Measurements from ENCODE around the gene C12orf76. TPM values are rescaled to one million over a fixed set of nuclear protein-coding genes. Genes with fewer than 3 reads are reported as not detected.

C12orf76 gene
- total and polyA plus RNA-seq, 9 of the 15 experiments (the other 6 are each of a cell fraction or from before 2014, with no cell fraction given) = 6.3 to 38.6 (median 12.3) TPM

DNA sequence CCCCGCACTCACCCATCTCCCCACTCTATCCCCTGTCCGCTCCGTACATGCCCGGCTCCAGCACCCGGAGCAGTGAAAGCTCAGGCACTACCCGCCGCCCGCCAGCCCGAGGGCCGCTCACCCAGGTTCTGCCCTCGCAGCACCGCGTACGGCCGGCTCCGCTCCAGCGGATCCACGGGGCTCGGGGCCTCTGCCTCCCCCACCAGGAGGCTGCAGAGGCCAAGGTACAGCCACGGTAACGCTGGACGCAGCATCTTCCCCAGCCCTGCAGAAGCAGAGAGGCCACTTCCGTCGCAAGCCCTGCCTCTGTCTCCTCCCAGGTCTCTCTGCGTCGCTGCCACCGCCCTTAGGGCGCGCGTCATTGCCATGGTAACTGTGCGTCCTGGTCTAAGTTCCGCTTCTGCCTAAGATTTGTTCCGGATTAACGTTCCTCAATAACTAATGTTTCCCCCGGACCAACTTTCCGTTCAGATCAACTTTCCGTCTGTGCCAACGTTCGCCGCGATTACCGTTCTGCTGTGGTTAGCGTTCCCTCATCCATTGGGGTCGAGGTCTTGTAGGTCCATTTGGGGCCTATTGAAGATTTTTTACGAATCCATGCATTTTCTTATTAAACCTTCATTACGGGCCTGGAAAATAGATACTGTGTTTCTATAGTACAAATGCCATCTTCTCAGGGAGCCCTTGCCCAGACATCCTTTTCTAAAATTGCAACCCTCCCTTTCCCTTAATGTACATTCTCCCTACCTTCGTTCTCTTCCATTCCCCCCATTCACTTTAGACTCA lies at the start of gene C12orf76 (continued):
- TF ChIP-seq, protein P1, sequence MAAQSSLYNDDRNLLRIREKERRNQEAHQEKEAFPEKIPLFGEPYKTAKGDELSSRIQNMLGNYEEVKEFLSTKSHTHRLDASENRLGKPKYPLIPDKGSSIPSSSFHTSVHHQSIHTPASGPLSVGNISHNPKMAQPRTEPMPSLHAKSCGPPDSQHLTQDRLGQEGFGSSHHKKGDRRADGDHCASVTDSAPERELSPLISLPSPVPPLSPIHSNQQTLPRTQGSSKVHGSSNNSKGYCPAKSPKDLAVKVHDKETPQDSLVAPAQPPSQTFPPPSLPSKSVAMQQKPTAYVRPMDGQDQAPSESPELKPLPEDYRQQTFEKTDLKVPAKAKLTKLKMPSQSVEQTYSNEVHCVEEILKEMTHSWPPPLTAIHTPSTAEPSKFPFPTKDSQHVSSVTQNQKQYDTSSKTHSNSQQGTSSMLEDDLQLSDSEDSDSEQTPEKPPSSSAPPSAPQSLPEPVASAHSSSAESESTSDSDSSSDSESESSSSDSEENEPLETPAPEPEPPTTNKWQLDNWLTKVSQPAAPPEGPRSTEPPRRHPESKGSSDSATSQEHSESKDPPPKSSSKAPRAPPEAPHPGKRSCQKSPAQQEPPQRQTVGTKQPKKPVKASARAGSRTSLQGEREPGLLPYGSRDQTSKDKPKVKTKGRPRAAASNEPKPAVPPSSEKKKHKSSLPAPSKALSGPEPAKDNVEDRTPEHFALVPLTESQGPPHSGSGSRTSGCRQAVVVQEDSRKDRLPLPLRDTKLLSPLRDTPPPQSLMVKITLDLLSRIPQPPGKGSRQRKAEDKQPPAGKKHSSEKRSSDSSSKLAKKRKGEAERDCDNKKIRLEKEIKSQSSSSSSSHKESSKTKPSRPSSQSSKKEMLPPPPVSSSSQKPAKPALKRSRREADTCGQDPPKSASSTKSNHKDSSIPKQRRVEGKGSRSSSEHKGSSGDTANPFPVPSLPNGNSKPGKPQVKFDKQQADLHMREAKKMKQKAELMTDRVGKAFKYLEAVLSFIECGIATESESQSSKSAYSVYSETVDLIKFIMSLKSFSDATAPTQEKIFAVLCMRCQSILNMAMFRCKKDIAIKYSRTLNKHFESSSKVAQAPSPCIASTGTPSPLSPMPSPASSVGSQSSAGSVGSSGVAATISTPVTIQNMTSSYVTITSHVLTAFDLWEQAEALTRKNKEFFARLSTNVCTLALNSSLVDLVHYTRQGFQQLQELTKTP (IDR thresholded peaks at IDR 0.05; ENCODE audit: low read depth in 1 of 2, partially characterized antibody in 2 of 2) = peak in 1 of 2 experiments; percentile 89
- TF ChIP-seq NFRKB (IDR thresholded peaks at IDR 0.05; ENCODE audit: low read depth) (peak; percentile 81), TBP (optimal IDR thresholded peaks at IDR 0.05; ENCODE audit: low read depth, low read length) (peak; percentile 55), ZNF184 (CRISPR knock-in tag; IDR thresholded peaks at IDR 0.05) (no peak), SP2 (IDR thresholded peaks at IDR 0.05; ENCODE audit: extremely low read depth, low read depth, low read length, poor library complexity, severe bottlenecking) (no peak), ZNF165 (CRISPR knock-in tag; IDR thresholded peaks at IDR 0.05; ENCODE audit: borderline replicate concordance) (no peak), RBBP5 (IDR thresholded peaks at IDR 0.05; ENCODE audit: borderline replicate concordance, insufficient read depth, low read length, poor library complexity, severe bottlenecking) (peak; percentile 71), ARHGAP35 (IDR thresholded peaks at IDR 0.05; ENCODE audit: partially characterized antibody) (no peak), ZNF133 (CRISPR knock-in tag; IDR thresholded peaks at IDR 0.05) (no peak), LEF1 (IDR thresholded peaks at IDR 0.05) (peak; percentile 62; the same call in 1 of the 2 replicates)
- TF ChIP-seq, protein P2, sequence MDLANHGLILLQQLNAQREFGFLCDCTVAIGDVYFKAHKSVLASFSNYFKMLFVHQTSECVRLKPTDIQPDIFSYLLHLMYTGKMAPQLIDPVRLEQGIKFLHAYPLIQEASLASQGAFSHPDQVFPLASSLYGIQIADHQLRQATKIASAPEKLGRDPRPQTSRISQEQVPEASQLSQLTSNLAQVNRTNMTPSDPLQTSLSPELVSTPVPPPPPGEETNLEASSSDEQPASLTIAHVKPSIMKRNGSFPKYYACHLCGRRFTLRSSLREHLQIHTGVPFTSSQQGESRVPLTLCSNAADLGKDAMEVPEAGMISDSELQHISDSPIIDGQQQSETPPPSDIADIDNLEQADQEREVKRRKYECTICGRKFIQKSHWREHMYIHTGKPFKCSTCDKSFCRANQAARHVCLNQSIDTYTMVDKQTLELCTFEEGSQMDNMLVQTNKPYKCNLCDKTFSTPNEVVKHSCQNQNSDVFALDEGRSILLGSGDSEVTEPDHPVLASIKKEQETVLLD (IDR thresholded peaks at IDR 0.05) = peak; percentile 84; the same call in 1 of the 2 replicates
- TF ChIP-seq, protein P3, sequence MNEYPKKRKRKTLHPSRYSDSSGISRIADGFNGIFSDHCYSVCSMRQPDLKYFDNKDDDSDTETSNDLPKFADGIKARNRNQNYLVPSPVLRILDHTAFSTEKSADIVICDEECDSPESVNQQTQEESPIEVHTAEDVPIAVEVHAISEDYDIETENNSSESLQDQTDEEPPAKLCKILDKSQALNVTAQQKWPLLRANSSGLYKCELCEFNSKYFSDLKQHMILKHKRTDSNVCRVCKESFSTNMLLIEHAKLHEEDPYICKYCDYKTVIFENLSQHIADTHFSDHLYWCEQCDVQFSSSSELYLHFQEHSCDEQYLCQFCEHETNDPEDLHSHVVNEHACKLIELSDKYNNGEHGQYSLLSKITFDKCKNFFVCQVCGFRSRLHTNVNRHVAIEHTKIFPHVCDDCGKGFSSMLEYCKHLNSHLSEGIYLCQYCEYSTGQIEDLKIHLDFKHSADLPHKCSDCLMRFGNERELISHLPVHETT (CRISPR knock-in tag; conservative IDR thresholded peaks at IDR 0.05 in 1 of 2, IDR thresholded peaks at IDR 0.05 in 1 of 2) = peak in 1 of 2 experiments; percentile 80; a peak in 1 of 4 replicates
- TF ChIP-seq, protein P4, sequence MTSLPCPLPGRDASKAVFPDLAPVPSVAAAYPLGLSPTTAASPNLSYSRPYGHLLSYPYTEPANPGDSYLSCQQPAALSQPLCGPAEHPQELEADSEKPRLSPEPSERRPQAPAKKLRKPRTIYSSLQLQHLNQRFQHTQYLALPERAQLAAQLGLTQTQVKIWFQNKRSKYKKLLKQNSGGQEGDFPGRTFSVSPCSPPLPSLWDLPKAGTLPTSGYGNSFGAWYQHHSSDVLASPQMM (CRISPR knock-in tag; IDR thresholded peaks at IDR 0.05) = no peak
- TF ChIP-seq, protein P5, sequence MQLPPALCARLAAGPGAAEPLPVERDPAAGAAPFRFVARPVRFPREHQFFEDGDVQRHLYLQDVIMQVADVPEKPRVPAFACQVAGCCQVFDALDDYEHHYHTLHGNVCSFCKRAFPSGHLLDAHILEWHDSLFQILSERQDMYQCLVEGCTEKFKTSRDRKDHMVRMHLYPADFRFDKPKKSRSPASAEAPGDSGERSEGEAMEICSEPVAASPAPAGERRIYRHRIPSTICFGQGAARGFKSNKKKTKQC (CRISPR knock-in tag; IDR thresholded peaks at IDR 0.05) = peak; percentile 79
- TF ChIP-seq, protein P6, sequence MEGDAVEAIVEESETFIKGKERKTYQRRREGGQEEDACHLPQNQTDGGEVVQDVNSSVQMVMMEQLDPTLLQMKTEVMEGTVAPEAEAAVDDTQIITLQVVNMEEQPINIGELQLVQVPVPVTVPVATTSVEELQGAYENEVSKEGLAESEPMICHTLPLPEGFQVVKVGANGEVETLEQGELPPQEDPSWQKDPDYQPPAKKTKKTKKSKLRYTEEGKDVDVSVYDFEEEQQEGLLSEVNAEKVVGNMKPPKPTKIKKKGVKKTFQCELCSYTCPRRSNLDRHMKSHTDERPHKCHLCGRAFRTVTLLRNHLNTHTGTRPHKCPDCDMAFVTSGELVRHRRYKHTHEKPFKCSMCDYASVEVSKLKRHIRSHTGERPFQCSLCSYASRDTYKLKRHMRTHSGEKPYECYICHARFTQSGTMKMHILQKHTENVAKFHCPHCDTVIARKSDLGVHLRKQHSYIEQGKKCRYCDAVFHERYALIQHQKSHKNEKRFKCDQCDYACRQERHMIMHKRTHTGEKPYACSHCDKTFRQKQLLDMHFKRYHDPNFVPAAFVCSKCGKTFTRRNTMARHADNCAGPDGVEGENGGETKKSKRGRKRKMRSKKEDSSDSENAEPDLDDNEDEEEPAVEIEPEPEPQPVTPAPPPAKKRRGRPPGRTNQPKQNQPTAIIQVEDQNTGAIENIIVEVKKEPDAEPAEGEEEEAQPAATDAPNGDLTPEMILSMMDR (IDR thresholded peaks at IDR 0.05 in 2 of 3, conservative IDR thresholded peaks at IDR 0.05 in 1 of 3; ENCODE audit: insufficient read depth in 2 of 3, low read depth in 1 of 3, low read length in 3 of 3) = peak in 2 of 3 experiments; percentile 53 to 54; a peak in 5 of 6 replicates

Data from K562 (cell line).